Measurements from ENCODE around the gene ATP8A1. TPM values are rescaled to one million over a fixed set of nuclear protein-coding genes. Genes with fewer than 3 reads are reported as not detected.

The ATP8A1 gene
- total and polyA plus RNA-seq, 2 of the 4 experiments (the other 2 are of a cell fraction): 0.12 to 0.36 TPM

DNA sequence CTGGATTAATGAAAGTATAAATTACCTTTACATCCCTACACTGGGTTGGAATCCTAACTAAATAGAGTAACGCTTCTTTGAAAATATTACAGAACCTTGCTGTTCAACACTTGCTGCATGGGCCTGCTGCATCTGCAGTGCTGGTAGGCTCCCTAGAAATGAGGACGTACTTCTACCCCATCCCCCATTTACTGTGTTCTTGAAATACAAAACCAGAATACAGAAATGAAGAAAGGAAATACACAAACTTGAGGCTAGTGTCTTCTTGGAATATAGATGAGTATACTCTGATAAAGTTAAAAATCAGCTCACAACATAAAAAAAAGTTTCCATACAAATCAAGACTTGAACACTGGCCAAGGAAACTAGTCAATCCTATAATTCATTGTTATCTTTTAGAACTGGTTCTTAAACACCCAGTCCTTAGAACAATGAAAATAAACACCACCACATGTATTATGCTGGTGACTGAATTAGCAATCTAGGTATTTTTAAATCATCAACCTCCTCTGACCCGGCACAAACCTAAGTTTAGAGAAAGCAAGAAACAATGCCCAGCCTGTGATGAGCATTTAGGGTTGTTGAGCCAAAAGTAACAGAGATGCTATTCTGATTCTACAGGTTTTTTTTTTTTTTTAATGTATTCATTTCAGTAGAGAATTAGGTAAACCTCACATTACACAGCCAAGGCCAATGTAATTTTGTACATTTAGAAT, 49.7 kb downstream of the ATP8A1 start:
- intact Hi-C loops (cut with micrococcal nuclease) (no loop called here), in situ Hi-C loops (cut with MboI; ENCODE audit: low sequenced_read_pairs) (no loop called here), dilution Hi-C loops (cut with HindIII; ENCODE audit: low sequenced_read_pairs, unreplicated experiment) (no loop called here)
- Histone ChIP-seq H2BK120ac (ENCODE audit: low read depth, low read length) (no peak overlapping the region), H4K20me1 (ENCODE audit: insufficient read depth, low read length) (no peaks in the 10 kb centered on the region), H3K23ac (ENCODE audit: low read depth, low read length) (no peak overlapping the region), H2AK5ac (ENCODE audit: low read depth, low read length) (no peak overlapping the region), H4K8ac (ENCODE audit: low read depth in 2 of 2, low read length in 2 of 2) (no peak overlapping the region), H2BK5ac (ENCODE audit: low read depth, low read length, poor library complexity, severe bottlenecking) (no peak overlapping the region), H3K14ac (replicated peaks; ENCODE audit: low read depth, low read length) (no peak overlapping the region), H3K9me3 (ENCODE audit: control insufficient read depth, insufficient read depth, low read length) (no peaks in the 10 kb centered on the region), H3K27me3 (ENCODE audit: control insufficient read depth, insufficient read depth, low read length) (no peaks in the 10 kb centered on the region), H2BK20ac (ENCODE audit: low read depth, low read length) (no peak overlapping the region), H3K4me2 (ENCODE audit: low read depth, low read length) (no peak overlapping the region), H3K18ac (ENCODE audit: low read depth, low read length) (no peak overlapping the region), H4K5ac (ENCODE audit: low read depth, low read length) (no peak overlapping the region), H2AFZ (replicated peaks; ENCODE audit: low read length, poor library complexity) (no peak overlapping the region), H3K27ac (ENCODE audit: insufficient read depth, low read length) (no peak overlapping the region), H3K9me1 (ENCODE audit: insufficient read depth, low read length) (no peaks in the 10 kb centered on the region), H2BK15ac (ENCODE audit: low read depth, low read length) (no peak overlapping the region), H3K4me1 (ENCODE audit: control insufficient read depth, insufficient read depth, low read length) (no peaks in the 10 kb centered on the region), H2AK9ac (replicated peaks; ENCODE audit: low read depth, low read length, poor library complexity) (no peak overlapping the region), H4K91ac (ENCODE audit: insufficient read depth, low read depth, low read length) (no peak overlapping the region), H3K36me3 (ENCODE audit: control insufficient read depth, insufficient read depth, low read length) (no peaks in the 10 kb centered on the region), H3K79me1 (ENCODE audit: low read depth in 1 of 2, low read length in 2 of 2) (no peaks in the 10 kb centered on the region), H3K56ac (ENCODE audit: extremely low read depth, insufficient read depth, low read length) (no peak overlapping the region), H3K9ac (ENCODE audit: low read depth, low read length) (no peak overlapping the region), H3K4ac (ENCODE audit: low read depth, low read length) (no peak overlapping the region), H3K4me3 (ENCODE audit: insufficient read depth, low read depth, low read length) (no peak overlapping the region)
- ATAC-seq (ENCODE audit: low read depth) (no peak), DNase-seq (no peak)
- ChIA-PET POLR2A (ENCODE audit: unreplicated experiment) (no interaction called here), CTCF (interaction anchor here (0.8 kb wide), 1 partner anchor 10 kb away, joined by 3 read pairs; no protein-coding TSS in a partner anchor)
- TF ChIP-seq MXI1 (IDR thresholded peaks at IDR 0.05; ENCODE audit: borderline replicate concordance, low read depth, low read length): no peak
- WGBS, 2 experiments (ENCODE audit: extremely low coverage in 2 of 2, insufficient read length in 1 of 2): no CpG with 5 or more reads among the region's 3 CpGs
- BruUV-seq (replicated peaks): no TSS peak

All from IMR-90 (cell line).